Endodermal cell (in vitro differentiated cells): Measurements from ENCODE around the gene PTGS1. TPM values are rescaled to one million over a fixed set of nuclear protein-coding genes. Genes with fewer than 3 reads are reported as not detected.

Experiments
- DNase-seq: peaks from one replicate; pipeline ENCODE4 v3.0.0-alpha.2; 2017
- H3K27ac ChIP-seq: 2 replicates; pipeline ENCODE4 v1.5.1; 2013; ENCODE audit warnings: mild to moderate bottlenecking, low read depth, low read length, moderate library complexity
- H3K27me3 ChIP-seq: 2 replicates; pipeline ENCODE4 v1.6.1; 2013; ENCODE audit warnings: mild to moderate bottlenecking, low read length, moderate library complexity; ENCODE audit not compliant: insufficient read depth, control insufficient read depth, poor library complexity, severe bottlenecking
- H3K36me3 ChIP-seq: 2 replicates; pipeline ENCODE4 v1.7.0; 2013; ENCODE audit warnings: mild to moderate bottlenecking, low read length, moderate library complexity; ENCODE audit not compliant: control insufficient read depth, insufficient read depth
- H3K4me1 ChIP-seq: one replicate; pipeline ENCODE4 v1.7.0; 2013; ENCODE audit warnings: low read length; ENCODE audit not compliant: control insufficient read depth, insufficient read depth
- H3K4me3 ChIP-seq: 2 replicates; pipeline ENCODE4 v1.5.1; 2013; ENCODE audit warnings: mild to moderate bottlenecking, low read length, moderate library complexity
- H3K9ac ChIP-seq: 2 replicates; pipeline ENCODE4 v1.6.1; 2013; ENCODE audit warnings: mild to moderate bottlenecking, low read length, moderate library complexity; ENCODE audit not compliant: poor library complexity, severe bottlenecking; ENCODE audit errors: extremely low read depth
- H3K9me3 ChIP-seq: 2 replicates; pipeline ENCODE4 v1.6.1; 2013; ENCODE audit warnings: mild to moderate bottlenecking, low read length, moderate library complexity; ENCODE audit not compliant: control insufficient read depth
- H3K27ac Mint-ChIP-seq: 2 replicates; pipeline ENCODE4 v1.8.0; 2020; ENCODE audit warnings: mixed read lengths
- H3K27me3 Mint-ChIP-seq: 2 replicates; pipeline ENCODE4 v1.8.0; 2021; ENCODE audit warnings: mild to moderate bottlenecking, mixed read lengths; ENCODE audit not compliant: insufficient read depth
- H3K36me3 Mint-ChIP-seq: 2 replicates; pipeline ENCODE4 v1.8.0; 2020; ENCODE audit warnings: low read depth, mixed read lengths
- H3K4me1 Mint-ChIP-seq: 2 replicates; pipeline ENCODE4 v1.8.0; 2020; ENCODE audit warnings: mixed read lengths
- H3K4me3 Mint-ChIP-seq: 2 replicates; pipeline ENCODE4 v1.8.0; 2020; ENCODE audit warnings: mild to moderate bottlenecking, moderate library complexity, mixed read lengths
- H3K9me3 Mint-ChIP-seq: 2 replicates; pipeline ENCODE4 v1.8.0; 2020; ENCODE audit warnings: mild to moderate bottlenecking, mixed read lengths
- WGBS, 2 experiments: methylation state at CpG; one replicate each; pipeline versions ENCODE4 v1.1.5 to v1.1.7; 2013; ENCODE audit warnings: missing lambda C conversion rate in 2 of 2, mixed read lengths in 1 of 2; ENCODE audit not compliant: insufficient coverage in 1 of 2, insufficient read length in 1 of 2; 5-methylcytosine and 5-hydroxymethylcytosine counted together
- total RNA-seq, 2 donors: library from RNA; stranded (reverse); fragmentation: NEBNext Ultra II Directional in 1 of 2; extraction: Animal tissue kit (Norgen Biotek cat#: 25700) in 1 of 2; gene quantifications; 2 replicates in 1 of 2; 3 replicates in 1 of 2; pipeline ENCODE4 v1.2.1, GENCODE V29; 2021
- TF ChIP-seq, protein P1 (sequence below): fragments of 200-600 bp; sonication (generic); conservative IDR thresholded peaks from 2 replicates; pipeline ENCODE4 v1.5.0; 2021; ENCODE audit warnings: antibody characterized with exemption, mild to moderate bottlenecking

The PTGS1 gene
- total RNA-seq, 2 donors from 2014 or later: 0.84 to 1.1 TPM

DNA sequence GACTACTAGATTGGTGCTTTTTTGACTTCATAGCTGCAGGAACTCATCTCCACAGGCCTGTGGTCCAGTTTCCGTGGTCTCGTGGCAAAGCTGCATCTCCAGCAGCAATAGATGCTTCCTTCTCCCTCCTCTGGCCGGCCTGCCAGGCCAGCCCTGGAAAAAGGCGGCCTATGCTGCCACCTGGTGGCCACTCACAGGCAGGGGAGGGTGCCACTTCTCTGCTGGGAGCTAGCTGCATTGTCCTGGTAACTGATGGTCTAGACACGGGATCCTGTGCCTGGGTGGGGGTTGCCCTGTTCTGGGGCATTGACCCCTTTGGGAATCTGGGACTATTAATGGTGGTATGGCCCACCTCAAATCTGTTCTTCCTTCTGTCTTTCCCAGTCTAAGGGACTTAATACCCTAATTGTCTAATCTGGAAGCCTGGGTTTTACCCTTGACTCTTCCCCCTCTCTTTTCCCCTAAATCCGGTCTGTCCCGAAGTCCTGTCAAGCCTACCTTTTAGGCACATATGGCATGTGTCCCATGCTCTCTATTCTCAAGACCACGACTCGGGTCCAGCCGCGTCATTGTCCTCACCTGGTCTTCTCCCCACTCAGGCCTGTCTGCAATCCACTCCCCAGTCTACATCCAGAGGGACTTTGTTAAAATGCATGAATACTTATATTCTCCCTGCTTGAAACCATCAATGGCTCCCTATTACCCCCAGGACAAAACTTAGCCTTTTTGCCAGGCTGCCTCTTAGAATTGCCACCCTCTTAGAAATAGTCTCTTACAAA, 20.1 kb upstream of the PTGS1 start:
- peaks cover 40% of the 10 kb centered on the region for H3K27me3 ChIP-seq
- H3K4me3 ChIP-seq: no peak overlapping the region
- H3K36me3 ChIP-seq: no peaks in the 10 kb centered on the region
- TF ChIP-seq, protein P1, sequence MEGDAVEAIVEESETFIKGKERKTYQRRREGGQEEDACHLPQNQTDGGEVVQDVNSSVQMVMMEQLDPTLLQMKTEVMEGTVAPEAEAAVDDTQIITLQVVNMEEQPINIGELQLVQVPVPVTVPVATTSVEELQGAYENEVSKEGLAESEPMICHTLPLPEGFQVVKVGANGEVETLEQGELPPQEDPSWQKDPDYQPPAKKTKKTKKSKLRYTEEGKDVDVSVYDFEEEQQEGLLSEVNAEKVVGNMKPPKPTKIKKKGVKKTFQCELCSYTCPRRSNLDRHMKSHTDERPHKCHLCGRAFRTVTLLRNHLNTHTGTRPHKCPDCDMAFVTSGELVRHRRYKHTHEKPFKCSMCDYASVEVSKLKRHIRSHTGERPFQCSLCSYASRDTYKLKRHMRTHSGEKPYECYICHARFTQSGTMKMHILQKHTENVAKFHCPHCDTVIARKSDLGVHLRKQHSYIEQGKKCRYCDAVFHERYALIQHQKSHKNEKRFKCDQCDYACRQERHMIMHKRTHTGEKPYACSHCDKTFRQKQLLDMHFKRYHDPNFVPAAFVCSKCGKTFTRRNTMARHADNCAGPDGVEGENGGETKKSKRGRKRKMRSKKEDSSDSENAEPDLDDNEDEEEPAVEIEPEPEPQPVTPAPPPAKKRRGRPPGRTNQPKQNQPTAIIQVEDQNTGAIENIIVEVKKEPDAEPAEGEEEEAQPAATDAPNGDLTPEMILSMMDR: peak; percentile 98
- Mint-ChIP-seq H3K27me3 (peaks cover 38% of the 10 kb centered on the region), H3K36me3 (no peaks in the 10 kb centered on the region), H3K4me3 (no peak overlapping the region), H3K4me1 (no peaks in the 10 kb centered on the region), H3K27ac (no peak overlapping the region), H3K9me3 (peaks cover 4% of the 10 kb centered on the region)
- DNase-seq: peak; percentile 94
- H3K9me3 ChIP-seq: peaks cover 4% of the 10 kb centered on the region
- no peak overlapping the region for H3K27ac ChIP-seq
- H3K9ac ChIP-seq: no peak overlapping the region
- no peaks in the 10 kb centered on the region for H3K4me1 ChIP-seq
- WGBS, 2 experiments: 54 to 70% methylated on average over 7 to 11 of the region's 11 CpGs

DNA sequence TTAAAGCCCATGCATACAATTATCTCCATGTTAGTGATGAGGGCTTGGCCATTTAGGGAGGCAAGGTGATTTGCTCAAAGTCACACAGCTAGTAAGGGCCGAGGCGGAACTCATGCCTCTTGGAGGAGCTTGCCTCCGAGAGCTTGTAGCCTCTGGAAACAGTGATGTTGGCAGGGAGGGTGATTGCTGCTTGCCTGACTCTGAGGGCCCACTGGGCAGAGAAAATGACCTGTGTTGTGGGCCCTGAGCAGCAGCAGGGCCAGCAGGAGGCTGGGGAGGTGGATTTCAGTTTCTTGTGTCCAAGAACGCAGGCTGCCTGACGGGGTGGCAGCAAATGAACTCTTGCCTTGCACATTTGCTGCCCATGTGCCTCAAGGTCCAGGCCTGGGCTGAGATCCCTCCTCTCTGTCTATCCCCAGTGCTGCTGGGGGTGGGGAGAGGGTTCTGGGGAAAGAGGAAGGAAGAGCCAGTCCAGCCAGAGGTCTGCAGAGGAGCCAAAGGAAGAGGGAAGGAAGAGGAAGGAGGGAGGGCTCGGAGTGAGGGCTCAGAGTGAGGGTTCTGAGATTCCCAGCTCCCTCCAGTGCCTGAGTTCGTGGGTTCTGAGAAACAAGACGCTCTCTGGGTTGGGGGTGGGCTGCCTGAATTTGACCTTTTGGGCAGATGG, 16.2 kb upstream of the PTGS1 start:
- no peak overlapping the region for H3K9ac ChIP-seq
- no peaks in the 10 kb centered on the region for H3K4me1 Mint-ChIP-seq
- peaks cover 4% of the 10 kb centered on the region for H3K9me3 ChIP-seq
- peaks cover 5% of the 10 kb centered on the region for H3K27me3 ChIP-seq
- no peaks in the 10 kb centered on the region for H3K36me3 ChIP-seq
- no peak overlapping the region for H3K4me3 ChIP-seq
- no peak overlapping the region for H3K4me3 Mint-ChIP-seq
- no peak overlapping the region for H3K27ac ChIP-seq
- TF ChIP-seq, protein P1: no peak
- H3K27me3 Mint-ChIP-seq: peaks cover 12% of the 10 kb centered on the region
- 89 to 94% methylated on average over 4 to 8 of the region's 8 CpGs for WGBS, 2 experiments
- H3K9me3 Mint-ChIP-seq: peaks cover 11% of the 10 kb centered on the region
- no peaks in the 10 kb centered on the region for H3K36me3 Mint-ChIP-seq
- no peak for DNase-seq
- no peak overlapping the region for H3K27ac Mint-ChIP-seq
- no peaks in the 10 kb centered on the region for H3K4me1 ChIP-seq

DNA sequence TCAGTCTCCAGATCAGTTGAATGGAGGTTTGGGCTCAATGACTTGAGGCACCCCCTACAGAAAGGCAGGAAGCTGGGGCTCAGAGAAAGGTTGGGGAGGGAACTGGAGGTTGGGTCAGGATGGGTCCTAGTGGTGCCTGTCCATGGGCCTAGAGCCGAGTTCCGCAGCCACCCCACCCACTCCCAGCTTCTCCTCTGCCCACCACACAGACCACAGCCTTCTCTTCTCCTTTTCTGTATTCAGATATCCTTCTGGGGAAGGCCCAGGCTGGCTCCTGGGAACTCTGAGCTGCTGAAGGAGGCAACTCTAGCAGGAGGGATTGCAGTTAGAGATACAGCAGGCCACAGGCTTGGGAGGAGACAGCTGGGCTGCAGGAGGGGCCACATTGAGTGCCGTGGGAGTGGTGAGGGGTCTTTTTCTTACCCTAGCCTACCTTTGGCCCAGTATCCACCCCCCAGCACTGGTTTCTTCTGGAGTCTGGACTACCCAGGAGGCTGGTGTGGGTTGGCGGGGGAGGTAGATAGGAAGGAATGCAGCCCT, 15.4 kb upstream of the PTGS1 start:
- H3K27ac Mint-ChIP-seq: no peak overlapping the region
- TF ChIP-seq, protein P1: no peak
- Histone ChIP-seq H3K4me1 (no peaks in the 10 kb centered on the region), H3K4me3 (no peak overlapping the region), H3K27me3 (no peaks in the 10 kb centered on the region), H3K9ac (no peak overlapping the region), H3K9me3 (peaks cover 4% of the 10 kb centered on the region), H3K36me3 (no peaks in the 10 kb centered on the region), H3K27ac (no peak overlapping the region)
- peaks cover 11% of the 10 kb centered on the region for H3K27me3 Mint-ChIP-seq
- H3K4me1 Mint-ChIP-seq: no peaks in the 10 kb centered on the region
- no peak overlapping the region for H3K4me3 Mint-ChIP-seq
- 97% methylated on average over 4 of the region's 4 CpGs; no CpG with 5 or more reads in 1 of the 2 experiments for WGBS, 2 experiments
- no peaks in the 10 kb centered on the region for H3K36me3 Mint-ChIP-seq
- H3K9me3 Mint-ChIP-seq: peaks cover 11% of the 10 kb centered on the region
- DNase-seq: no peak
